ENCODE data around the gene XRCC4. TPM values are rescaled to one million over a fixed set of nuclear protein-coding genes. Genes with fewer than 3 reads are reported as not detected.

Gene XRCC4
- total and polyA plus RNA-seq, 2 of the 13 experiments (the other 11 are each of a cell fraction or from before 2014, with no cell fraction given): 2.8 to 12.6 TPM

- ChIA-PET CTCF (ENCODE audit: low intra/inter-chr PET ratio, low total read pairs) (no interaction called here), POLR2A (no interaction called here)
- no peak for DNase-seq (ENCODE audit: low spot score)
- in situ Hi-C loops (cut with HindIII; ENCODE audit: extremely low pct_ligation_motif_present, low pct_unique_long_range_greater_than_20kb): no loop called here
- BruUV-seq (replicated peaks): no TSS peak
- no peak for FAIRE-seq
- 14% methylated on average over 7 of the region's 7 CpGs for WGBS (ENCODE audit: low lambda C conversion rate)
- intact Hi-C loops (cut with micrococcal nuclease; ENCODE audit: unreplicated experiment): no loop called here
- Histone ChIP-seq H4K20me1 (ENCODE audit: insufficient read depth, low read length) (no peaks in the 10 kb centered on the region), H3K4me1 (ENCODE audit: insufficient read depth, low read length) (no peaks in the 10 kb centered on the region), H3K4me2 (ENCODE audit: low read depth, low read length) (no peak overlapping the region), H2AFZ (ENCODE audit: low read length) (no peak overlapping the region), H3K9ac (ENCODE audit: insufficient read depth, low read depth, low read length) (no peak overlapping the region), H3K27me3 (ENCODE audit: control insufficient read depth in 1 of 2, insufficient read depth in 2 of 2, low read length in 2 of 2) (no peaks in the 10 kb centered on the region), H3K36me3 (replicated peaks in 1 of 2; ENCODE audit: control insufficient read depth in 1 of 2, insufficient read depth in 2 of 2, low read length in 2 of 2) (no peaks in the 10 kb centered on the region), H3K9me3 (ENCODE audit: low read length) (no peaks in the 10 kb centered on the region), H3K79me2 (ENCODE audit: insufficient read depth, low read length) (no peaks in the 10 kb centered on the region), H3K4me3 (replicated peaks in 1 of 3; ENCODE audit: insufficient read depth in 1 of 3, low read depth in 2 of 3, low read length in 3 of 3) (no peak overlapping the region), H3K27ac (ENCODE audit: extremely low read length, insufficient read depth, low read length) (no peak overlapping the region)
- ATAC-seq: no peak
- TF ChIP-seq, protein P1, sequence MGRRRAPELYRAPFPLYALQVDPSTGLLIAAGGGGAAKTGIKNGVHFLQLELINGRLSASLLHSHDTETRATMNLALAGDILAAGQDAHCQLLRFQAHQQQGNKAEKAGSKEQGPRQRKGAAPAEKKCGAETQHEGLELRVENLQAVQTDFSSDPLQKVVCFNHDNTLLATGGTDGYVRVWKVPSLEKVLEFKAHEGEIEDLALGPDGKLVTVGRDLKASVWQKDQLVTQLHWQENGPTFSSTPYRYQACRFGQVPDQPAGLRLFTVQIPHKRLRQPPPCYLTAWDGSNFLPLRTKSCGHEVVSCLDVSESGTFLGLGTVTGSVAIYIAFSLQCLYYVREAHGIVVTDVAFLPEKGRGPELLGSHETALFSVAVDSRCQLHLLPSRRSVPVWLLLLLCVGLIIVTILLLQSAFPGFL (CRISPR knock-in tag; IDR thresholded peaks at IDR 0.05): no peak
- TF ChIP-seq ZNF660 (CRISPR knock-in tag; IDR thresholded peaks at IDR 0.05; ENCODE audit: borderline replicate concordance, low read depth) (no peak), ZNF674 (CRISPR knock-in tag; IDR thresholded peaks at IDR 0.05; ENCODE audit: low read depth) (no peak), CREM (IDR thresholded peaks at IDR 0.05) (no peak), CREM (CRISPR knock-in tag; IDR thresholded peaks at IDR 0.05) (no peak), ZNF629 (CRISPR knock-in tag; conservative IDR thresholded peaks at IDR 0.05) (no peak), KDM5A (IDR thresholded peaks at IDR 0.05; ENCODE audit: borderline replicate concordance, low read length) (no peak), XBP1 (CRISPR knock-in tag; IDR thresholded peaks at IDR 0.05) (no peak), FOXM1 (CRISPR knock-in tag; IDR thresholded peaks at IDR 0.05) (no peak), ZBTB7A (CRISPR knock-in tag; IDR thresholded peaks at IDR 0.05) (no peak)
- TF ChIP-seq, protein P2, sequence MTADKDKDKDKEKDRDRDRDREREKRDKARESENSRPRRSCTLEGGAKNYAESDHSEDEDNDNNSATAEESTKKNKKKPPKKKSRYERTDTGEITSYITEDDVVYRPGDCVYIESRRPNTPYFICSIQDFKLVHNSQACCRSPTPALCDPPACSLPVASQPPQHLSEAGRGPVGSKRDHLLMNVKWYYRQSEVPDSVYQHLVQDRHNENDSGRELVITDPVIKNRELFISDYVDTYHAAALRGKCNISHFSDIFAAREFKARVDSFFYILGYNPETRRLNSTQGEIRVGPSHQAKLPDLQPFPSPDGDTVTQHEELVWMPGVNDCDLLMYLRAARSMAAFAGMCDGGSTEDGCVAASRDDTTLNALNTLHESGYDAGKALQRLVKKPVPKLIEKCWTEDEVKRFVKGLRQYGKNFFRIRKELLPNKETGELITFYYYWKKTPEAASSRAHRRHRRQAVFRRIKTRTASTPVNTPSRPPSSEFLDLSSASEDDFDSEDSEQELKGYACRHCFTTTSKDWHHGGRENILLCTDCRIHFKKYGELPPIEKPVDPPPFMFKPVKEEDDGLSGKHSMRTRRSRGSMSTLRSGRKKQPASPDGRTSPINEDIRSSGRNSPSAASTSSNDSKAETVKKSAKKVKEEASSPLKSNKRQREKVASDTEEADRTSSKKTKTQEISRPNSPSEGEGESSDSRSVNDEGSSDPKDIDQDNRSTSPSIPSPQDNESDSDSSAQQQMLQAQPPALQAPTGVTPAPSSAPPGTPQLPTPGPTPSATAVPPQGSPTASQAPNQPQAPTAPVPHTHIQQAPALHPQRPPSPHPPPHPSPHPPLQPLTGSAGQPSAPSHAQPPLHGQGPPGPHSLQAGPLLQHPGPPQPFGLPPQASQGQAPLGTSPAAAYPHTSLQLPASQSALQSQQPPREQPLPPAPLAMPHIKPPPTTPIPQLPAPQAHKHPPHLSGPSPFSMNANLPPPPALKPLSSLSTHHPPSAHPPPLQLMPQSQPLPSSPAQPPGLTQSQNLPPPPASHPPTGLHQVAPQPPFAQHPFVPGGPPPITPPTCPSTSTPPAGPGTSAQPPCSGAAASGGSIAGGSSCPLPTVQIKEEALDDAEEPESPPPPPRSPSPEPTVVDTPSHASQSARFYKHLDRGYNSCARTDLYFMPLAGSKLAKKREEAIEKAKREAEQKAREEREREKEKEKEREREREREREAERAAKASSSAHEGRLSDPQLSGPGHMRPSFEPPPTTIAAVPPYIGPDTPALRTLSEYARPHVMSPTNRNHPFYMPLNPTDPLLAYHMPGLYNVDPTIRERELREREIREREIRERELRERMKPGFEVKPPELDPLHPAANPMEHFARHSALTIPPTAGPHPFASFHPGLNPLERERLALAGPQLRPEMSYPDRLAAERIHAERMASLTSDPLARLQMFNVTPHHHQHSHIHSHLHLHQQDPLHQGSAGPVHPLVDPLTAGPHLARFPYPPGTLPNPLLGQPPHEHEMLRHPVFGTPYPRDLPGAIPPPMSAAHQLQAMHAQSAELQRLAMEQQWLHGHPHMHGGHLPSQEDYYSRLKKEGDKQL (CRISPR knock-in tag; IDR thresholded peaks at IDR 0.05; ENCODE audit: low read depth): no peak
- TF ChIP-seq, protein P3, sequence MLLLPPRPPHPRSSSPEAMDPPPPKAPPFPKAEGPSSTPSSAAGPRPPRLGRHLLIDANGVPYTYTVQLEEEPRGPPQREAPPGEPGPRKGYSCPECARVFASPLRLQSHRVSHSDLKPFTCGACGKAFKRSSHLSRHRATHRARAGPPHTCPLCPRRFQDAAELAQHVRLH (CRISPR knock-in tag; IDR thresholded peaks at IDR 0.05; ENCODE audit: borderline replicate concordance, low read depth): no peak
Measured at GRCh38 chr5:83378624-83379289, 301.4 kb downstream of the XRCC4 start.
